ENCODE results near the gene UGP2.
A peak's percentile ranks its signal among the peaks of the same experiment; 100 is the strongest.
"Not testable (repeated sequence)": the region's sequence is repeated elsewhere in the genome, so short reads cannot be mapped to it uniquely, and the experiment has no call there.

Gene UGP2

DNA sequence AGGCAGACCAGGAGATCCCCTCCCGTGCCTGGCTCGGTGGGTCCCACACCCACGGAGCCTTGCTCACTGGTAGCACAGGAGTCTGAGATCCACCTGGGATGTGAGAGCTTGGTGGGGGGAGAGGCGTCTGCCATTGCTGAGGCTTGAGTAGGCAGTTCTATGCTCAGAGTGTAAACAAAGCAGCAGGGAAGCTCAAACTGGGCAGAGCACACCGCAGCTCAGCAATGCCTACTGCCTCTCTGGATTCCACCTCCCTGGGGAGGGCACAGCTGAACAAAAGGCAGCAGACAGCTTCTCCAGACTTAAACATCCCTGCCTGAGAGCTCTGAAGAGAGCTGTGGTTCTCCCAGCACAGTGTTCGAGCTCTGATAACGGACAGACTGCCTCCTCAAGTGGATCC lies 85.1 kb downstream of the UGP2 start:
- TF ChIP-seq, protein P1, sequence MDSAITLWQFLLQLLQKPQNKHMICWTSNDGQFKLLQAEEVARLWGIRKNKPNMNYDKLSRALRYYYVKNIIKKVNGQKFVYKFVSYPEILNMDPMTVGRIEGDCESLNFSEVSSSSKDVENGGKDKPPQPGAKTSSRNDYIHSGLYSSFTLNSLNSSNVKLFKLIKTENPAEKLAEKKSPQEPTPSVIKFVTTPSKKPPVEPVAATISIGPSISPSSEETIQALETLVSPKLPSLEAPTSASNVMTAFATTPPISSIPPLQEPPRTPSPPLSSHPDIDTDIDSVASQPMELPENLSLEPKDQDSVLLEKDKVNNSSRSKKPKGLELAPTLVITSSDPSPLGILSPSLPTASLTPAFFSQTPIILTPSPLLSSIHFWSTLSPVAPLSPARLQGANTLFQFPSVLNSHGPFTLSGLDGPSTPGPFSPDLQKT (IDR thresholded peaks at IDR 0.05; ENCODE audit: borderline replicate concordance, low read depth, low read length) = no peak
- TF ChIP-seq ZNF561 (tag by site-specific recombination; IDR thresholded peaks at IDR 0.05; ENCODE audit: borderline replicate concordance) = no peak
- TF ChIP-seq ZIC2 (tag by site-specific recombination; IDR thresholded peaks at IDR 0.05) = peak; percentile 84
- TF ChIP-seq, protein P2, sequence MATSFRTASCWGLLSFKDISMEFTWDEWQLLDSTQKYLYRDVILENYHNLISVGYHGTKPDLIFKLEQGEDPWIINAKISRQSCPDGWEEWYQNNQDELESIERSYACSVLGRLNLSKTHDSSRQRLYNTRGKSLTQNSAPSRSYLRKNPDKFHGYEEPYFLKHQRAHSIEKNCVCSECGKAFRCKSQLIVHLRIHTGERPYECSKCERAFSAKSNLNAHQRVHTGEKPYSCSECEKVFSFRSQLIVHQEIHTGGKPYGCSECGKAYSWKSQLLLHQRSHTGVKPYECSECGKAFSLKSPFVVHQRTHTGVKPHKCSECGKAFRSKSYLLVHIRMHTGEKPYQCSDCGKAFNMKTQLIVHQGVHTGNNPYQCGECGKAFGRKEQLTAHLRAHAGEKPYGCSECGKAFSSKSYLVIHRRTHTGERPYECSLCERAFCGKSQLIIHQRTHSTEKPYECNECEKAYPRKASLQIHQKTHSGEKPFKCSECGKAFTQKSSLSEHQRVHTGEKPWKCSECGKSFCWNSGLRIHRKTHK (tag by site-specific recombination; IDR thresholded peaks at IDR 0.05) = no peak
- no peak overlapping the region for H3K27ac ChIP-seq (ENCODE audit: extremely low read depth, low read depth, low read length)
- ChIA-PET CTCF (interaction anchor here (0.5 kb wide), 1 partner anchor 37 kb away, joined by 3 read pairs; no protein-coding TSS in a partner anchor), POLR2A (no interaction called here)
- no peaks in the 10 kb centered on the region for H3K36me3 ChIP-seq (ENCODE audit: control insufficient read depth in 2 of 2, insufficient read depth in 1 of 2, low read length in 2 of 2)
- no peaks in the 10 kb centered on the region for H3K9me3 ChIP-seq (ENCODE audit: control insufficient read depth, insufficient read depth, low read depth, low read length)
- no peaks in the 10 kb centered on the region for H3K4me1 ChIP-seq (ENCODE audit: control insufficient read depth, insufficient read depth, low read length)
- H3K4me3 ChIP-seq (ENCODE audit: low read depth, low read length) = no peak overlapping the region

DNA sequence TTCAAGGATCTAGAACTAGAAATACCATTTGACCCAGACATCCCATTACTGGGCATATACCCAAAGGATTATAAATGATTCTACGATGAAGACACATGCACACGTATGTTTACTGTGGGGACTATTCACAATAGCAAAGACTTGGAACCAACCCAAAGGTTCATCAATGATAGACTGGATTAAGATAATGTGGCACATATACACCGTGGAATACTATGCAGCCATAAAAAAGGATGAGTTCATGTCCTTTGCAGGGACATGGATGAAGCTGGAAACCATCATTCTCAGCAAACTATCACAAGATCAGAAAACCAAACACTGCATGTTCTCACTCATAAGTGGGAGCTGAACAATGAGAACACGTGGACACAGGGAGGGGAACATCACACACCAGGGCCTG lies 90.4 kb downstream of the UGP2 start:
- H3K36me3 ChIP-seq (ENCODE audit: control insufficient read depth in 2 of 2, insufficient read depth in 1 of 2, low read length in 2 of 2); H3K9me3 ChIP-seq (ENCODE audit: control insufficient read depth, insufficient read depth, low read depth, low read length); H3K27ac ChIP-seq (ENCODE audit: extremely low read depth, low read depth, low read length); H3K4me3 ChIP-seq (ENCODE audit: low read depth, low read length); H3K4me1 ChIP-seq (ENCODE audit: control insufficient read depth, insufficient read depth, low read length); POLR2A ChIA-PET; CTCF ChIA-PET: not testable (repeated sequence)
- TF ChIP-seq ZNF202 (tag by site-specific recombination; IDR thresholded peaks at IDR 0.05; ENCODE audit: borderline replicate concordance) = 0 out of 2 replicates have a peak, but pooled peaks have one; percentile 19
- TF ChIP-seq ZNF146 (tag by site-specific recombination; IDR thresholded peaks at IDR 0.05) = peak; percentile 79
